ENCODE results near the gene ADORA1. TPM values are rescaled to one million over a fixed set of nuclear protein-coding genes. Genes with fewer than 3 reads are reported as not detected.

The ADORA1 gene
- total RNA-seq, 2 experiments from 2014 or later, result not detected

- Histone ChIP-seq H3K9me2 (ENCODE audit: insufficient read depth, low read length) (no peaks in the 10 kb centered on the region), H3K27ac (ENCODE audit: low read depth, low read length, poor library complexity, severe bottlenecking) (no peak overlapping the region), H3K4me3 (ENCODE audit: low read depth, low read length, poor library complexity, severe bottlenecking) (no peak overlapping the region), H3K36me3 (ENCODE audit: insufficient read depth, low read length) (no peaks in the 10 kb centered on the region), H3K9me3 (ENCODE audit: low read length) (no peaks in the 10 kb centered on the region), H3K79me2 (ENCODE audit: insufficient read depth, low read depth, low read length) (no peaks in the 10 kb centered on the region), H3K4me2 (ENCODE audit: low read length) (no peak overlapping the region), H4K20me1 (ENCODE audit: insufficient read depth, low read length) (no peaks in the 10 kb centered on the region), H2AFZ (ENCODE audit: low read length) (no peak overlapping the region), H3K4me1 (ENCODE audit: insufficient read depth, low read length, poor library complexity, severe bottlenecking) (no peaks in the 10 kb centered on the region)
- POLR2A ChIA-PET, result interaction anchor here (1.0 kb wide), 1 partner anchor 9 kb away, joined by 3 read pairs; no protein-coding TSS in a partner anchor
- no TSS peak for BruUV-seq (replicated peaks)
- CTCF ChIA-PET (ENCODE audit: unreplicated experiment), result no interaction called here
- intact Hi-C loops (cut with micrococcal nuclease; ENCODE audit: unreplicated experiment), result no loop called here
- TF ChIP-seq, protein P1, sequence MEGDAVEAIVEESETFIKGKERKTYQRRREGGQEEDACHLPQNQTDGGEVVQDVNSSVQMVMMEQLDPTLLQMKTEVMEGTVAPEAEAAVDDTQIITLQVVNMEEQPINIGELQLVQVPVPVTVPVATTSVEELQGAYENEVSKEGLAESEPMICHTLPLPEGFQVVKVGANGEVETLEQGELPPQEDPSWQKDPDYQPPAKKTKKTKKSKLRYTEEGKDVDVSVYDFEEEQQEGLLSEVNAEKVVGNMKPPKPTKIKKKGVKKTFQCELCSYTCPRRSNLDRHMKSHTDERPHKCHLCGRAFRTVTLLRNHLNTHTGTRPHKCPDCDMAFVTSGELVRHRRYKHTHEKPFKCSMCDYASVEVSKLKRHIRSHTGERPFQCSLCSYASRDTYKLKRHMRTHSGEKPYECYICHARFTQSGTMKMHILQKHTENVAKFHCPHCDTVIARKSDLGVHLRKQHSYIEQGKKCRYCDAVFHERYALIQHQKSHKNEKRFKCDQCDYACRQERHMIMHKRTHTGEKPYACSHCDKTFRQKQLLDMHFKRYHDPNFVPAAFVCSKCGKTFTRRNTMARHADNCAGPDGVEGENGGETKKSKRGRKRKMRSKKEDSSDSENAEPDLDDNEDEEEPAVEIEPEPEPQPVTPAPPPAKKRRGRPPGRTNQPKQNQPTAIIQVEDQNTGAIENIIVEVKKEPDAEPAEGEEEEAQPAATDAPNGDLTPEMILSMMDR (conservative IDR thresholded peaks at IDR 0.05; ENCODE audit: low read length), result no peak
- TF ChIP-seq EZH2phosphoT487 (IDR thresholded peaks at IDR 0.05; ENCODE audit: borderline replicate concordance, low read depth, low read length), result no peak
- DNase-seq (ENCODE audit: low spot score), result no peak
Observed at GRCh38 chr1:203140743-203141520, 13.4 kb downstream of the ADORA1 start.

DNA sequence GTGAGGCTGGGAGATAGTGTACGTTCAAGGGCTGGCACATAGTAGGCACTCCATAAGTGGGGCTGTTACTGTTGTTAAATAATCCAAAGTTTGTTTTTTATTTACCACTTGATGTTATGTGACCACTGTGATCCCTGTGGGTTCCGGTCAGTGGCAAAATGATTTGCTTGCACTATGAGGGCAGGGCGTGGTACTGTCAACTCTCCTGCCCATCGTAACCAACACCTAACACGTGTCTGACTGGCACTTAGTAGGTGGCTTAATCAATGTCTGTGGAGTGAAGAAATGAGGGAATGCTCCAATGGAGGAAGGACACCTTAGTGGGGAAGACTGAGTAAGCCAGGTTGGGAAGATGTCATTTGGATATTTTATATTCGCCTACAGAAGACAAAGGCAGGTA is 14.6 kb downstream of the ADORA1 start:
- intact Hi-C loops (cut with micrococcal nuclease; ENCODE audit: unreplicated experiment), result no loop called here
- DNase-seq (ENCODE audit: low spot score), result no peak
- H3K27ac ChIP-seq (ENCODE audit: low read depth, low read length, poor library complexity, severe bottlenecking), result no peak overlapping the region
- H3K4me2 ChIP-seq (ENCODE audit: low read length), result no peak overlapping the region
- no peaks in the 10 kb centered on the region for H3K79me2 ChIP-seq (ENCODE audit: insufficient read depth, low read depth, low read length)
- no peaks in the 10 kb centered on the region for H3K9me3 ChIP-seq (ENCODE audit: low read length)
- POLR2A ChIA-PET, result no interaction called here
- no peaks in the 10 kb centered on the region for H3K9me2 ChIP-seq (ENCODE audit: insufficient read depth, low read length)
- no peaks in the 10 kb centered on the region for H4K20me1 ChIP-seq (ENCODE audit: insufficient read depth, low read length)
- H3K4me1 ChIP-seq (ENCODE audit: insufficient read depth, low read length, poor library complexity, severe bottlenecking), result no peaks in the 10 kb centered on the region
- H3K36me3 ChIP-seq (ENCODE audit: insufficient read depth, low read length), result no peaks in the 10 kb centered on the region
- no TSS peak for BruUV-seq (replicated peaks)
- no peak overlapping the region for H3K4me3 ChIP-seq (ENCODE audit: low read depth, low read length, poor library complexity, severe bottlenecking)
- CTCF ChIA-PET (ENCODE audit: unreplicated experiment), result no interaction called here
- H2AFZ ChIP-seq (ENCODE audit: low read length), result no peak overlapping the region
- TF ChIP-seq, protein P1 (conservative IDR thresholded peaks at IDR 0.05; ENCODE audit: low read length), result no peak
- no peak for TF ChIP-seq EZH2phosphoT487 (IDR thresholded peaks at IDR 0.05; ENCODE audit: borderline replicate concordance, low read depth, low read length)

DNA sequence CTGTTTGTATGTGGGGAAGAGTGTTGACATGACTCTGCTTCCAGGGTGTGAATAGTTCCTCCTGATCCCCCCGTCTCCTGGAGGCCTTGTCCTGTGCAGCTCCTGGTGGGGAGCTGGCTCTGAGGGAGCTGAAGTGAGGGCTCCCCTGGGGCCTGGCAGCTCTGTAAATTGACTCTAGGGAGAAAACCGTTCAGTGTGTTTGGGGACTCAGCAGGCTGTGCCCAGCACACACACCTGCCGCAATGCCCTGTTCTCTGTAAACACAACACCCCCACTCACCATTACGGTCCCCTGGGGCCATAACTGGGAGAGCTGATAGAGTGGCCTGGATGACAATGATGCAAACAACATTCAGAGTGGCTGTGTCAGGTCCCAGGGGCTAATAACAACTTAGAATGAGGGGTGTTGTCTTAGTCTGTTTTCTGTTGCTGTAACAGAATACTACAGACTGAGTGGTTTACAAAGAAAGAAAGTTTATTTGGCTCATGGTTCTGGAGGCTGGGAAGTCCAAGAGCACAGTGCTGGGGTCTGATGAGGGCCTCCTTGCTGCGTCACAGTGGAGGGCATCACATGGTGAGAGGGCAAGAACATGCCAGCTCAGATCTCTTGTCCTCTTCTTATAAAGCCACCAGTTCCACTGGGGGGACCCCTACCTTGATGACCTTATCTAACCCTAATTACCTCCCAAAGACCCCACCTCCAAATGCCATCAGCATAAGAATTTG is 15.3 kb downstream of the ADORA1 start:
- Histone ChIP-seq H3K79me2 (ENCODE audit: insufficient read depth, low read depth, low read length) (no peaks in the 10 kb centered on the region), H3K4me2 (ENCODE audit: low read length) (no peak overlapping the region), H3K9me3 (ENCODE audit: low read length) (no peaks in the 10 kb centered on the region), H3K4me1 (ENCODE audit: insufficient read depth, low read length, poor library complexity, severe bottlenecking) (no peaks in the 10 kb centered on the region), H3K4me3 (ENCODE audit: low read depth, low read length, poor library complexity, severe bottlenecking) (no peak overlapping the region), H4K20me1 (ENCODE audit: insufficient read depth, low read length) (no peaks in the 10 kb centered on the region), H3K36me3 (ENCODE audit: insufficient read depth, low read length) (no peaks in the 10 kb centered on the region), H2AFZ (ENCODE audit: low read length) (no peak overlapping the region), H3K9me2 (ENCODE audit: insufficient read depth, low read length) (no peaks in the 10 kb centered on the region), H3K27ac (ENCODE audit: low read depth, low read length, poor library complexity, severe bottlenecking) (no peak overlapping the region)
- BruUV-seq (replicated peaks), result no TSS peak
- TF ChIP-seq EZH2phosphoT487 (IDR thresholded peaks at IDR 0.05; ENCODE audit: borderline replicate concordance, low read depth, low read length), result no peak
- TF ChIP-seq, protein P1 (conservative IDR thresholded peaks at IDR 0.05; ENCODE audit: low read length), result no peak
- intact Hi-C loops (cut with micrococcal nuclease; ENCODE audit: unreplicated experiment), result no loop called here
- no peak for DNase-seq (ENCODE audit: low spot score)
- CTCF ChIA-PET (ENCODE audit: unreplicated experiment), result interaction anchor here (0.6 kb wide), 1 partner anchor 183 kb away, joined by 8 read pairs; no protein-coding TSS in a partner anchor
- POLR2A ChIA-PET, result no interaction called here
